Measurements from ENCODE around the gene STAG2. TPM values are rescaled to one million over a fixed set of nuclear protein-coding genes. Genes with fewer than 3 reads are reported as not detected.
"Not testable (repeated sequence)": the region's sequence is repeated elsewhere in the genome, so short reads cannot be mapped to it uniquely, and the experiment has no call there.

STAG2 gene
- total RNA-seq, 1 experiment from 2014 or later, result 2.8 TPM

DNA sequence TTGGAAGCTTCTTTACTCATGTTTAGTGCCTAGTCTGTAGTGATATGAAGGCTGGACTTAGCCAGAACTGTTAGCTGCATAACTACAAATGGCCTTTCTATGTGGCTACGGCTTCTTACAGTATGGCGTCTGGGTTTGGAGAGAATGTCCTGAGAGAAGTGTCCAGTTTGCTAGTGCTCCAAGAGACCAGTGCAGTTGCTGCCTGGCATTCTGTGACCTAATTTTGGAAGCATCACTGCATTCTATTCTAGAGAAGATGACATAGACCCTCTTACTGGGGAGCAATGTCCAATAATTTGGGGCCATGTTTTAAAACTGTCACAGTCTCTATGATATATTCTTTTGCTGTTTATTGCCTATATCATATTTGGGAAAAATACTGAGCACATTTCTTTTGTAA, 74.2 kb downstream of the STAG2 start:
- no peak for DNase-seq (ENCODE audit: low spot score)

DNA sequence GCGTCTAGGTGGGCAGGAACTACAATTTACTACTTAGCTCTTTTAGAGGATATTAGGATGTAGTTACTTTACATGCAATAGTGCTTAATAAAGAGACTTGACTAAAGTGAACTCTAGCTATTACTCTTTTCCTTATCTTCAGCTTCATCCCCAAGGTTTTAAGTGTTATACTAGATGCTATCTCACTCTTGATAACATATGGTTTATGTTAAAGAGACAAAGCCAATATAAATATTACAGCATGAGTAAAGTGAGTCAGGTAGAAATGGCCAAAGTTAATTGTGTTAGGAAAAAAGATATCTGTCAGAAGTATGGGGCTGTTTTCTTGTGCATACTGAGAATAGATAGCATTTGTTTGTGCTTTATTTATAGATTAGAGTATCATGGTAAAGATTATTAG, 80.5 kb downstream of the STAG2 start:
- DNase-seq (ENCODE audit: low spot score), result no peak

DNA sequence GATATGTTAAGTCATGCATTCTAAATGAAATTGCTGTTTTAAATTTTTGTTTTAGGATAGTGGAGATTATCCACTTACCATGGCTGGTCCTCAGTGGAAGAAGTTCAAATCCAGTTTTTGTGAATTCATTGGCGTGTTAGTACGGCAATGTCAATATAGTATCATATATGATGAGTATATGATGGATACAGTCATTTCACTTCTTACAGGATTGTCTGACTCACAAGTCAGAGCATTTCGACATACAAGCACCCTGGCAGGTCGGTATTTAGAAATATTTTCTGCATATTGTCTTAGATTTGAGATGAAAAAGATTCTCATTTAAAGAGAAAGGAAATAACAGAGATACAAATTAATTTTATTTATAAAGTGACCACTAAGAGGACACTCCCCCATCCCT, 83.6 kb downstream of the STAG2 start:
- no peak for DNase-seq (ENCODE audit: low spot score)

DNA sequence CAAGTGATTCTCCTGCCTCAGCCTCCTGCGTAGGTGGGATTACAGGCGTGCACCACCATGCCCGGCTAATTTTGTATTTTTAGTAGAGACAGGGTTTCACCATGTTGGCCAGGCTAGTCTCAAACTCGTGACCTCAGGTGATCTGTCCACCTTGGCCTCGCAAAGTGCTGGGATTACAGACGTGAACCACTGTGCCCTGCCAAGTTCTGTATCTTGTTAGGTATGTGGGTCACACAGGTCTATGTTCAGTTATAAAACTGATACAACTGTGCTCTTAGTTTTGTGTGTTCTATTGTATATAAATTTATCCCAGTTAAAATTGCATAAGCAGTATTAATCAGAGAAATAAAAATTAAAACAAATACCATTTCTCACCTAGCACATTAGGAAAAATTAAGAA, 122.9 kb downstream of the STAG2 start:
- DNase-seq (ENCODE audit: low spot score), result not testable (repeated sequence)

DNA sequence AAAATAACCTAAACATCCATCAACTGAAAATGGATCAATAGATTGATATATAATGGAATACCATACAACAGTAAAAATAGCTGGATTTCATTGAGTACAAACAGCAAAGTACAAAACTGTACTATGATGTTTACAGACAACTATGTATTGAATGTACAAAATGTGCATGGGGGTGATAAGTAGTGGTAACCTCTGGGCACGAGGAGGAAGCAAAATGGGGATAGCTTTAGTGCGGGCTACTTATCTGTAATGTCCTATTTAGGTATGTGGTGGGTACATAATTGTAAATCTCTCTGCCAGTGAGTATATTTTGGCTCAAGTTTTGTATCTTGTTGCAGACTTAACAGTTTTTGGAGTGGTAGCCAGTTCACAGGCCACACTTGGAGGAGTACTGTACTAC, 123.6 kb downstream of the STAG2 start:
- DNase-seq (ENCODE audit: low spot score), result no peak

DNA sequence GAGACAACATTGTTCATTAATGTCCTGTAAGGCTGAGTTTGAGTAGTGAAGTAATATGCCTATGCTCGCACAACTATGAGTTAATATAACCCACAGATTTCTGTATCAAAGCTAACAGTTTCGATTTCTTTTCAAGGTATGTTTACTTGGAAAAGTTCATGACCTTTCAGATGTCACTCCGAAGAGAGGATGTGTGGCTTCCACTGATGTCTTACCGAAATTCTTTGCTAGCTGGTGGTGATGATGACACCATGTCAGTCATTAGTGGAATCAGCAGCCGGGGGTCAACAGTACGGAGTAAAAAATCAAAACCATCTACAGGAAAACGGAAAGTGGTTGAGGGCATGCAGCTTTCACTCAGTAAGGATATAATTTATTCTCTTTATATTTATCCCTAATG, 124.9 kb downstream of the STAG2 start:
- DNase-seq (ENCODE audit: low spot score), result no peak

DNA sequence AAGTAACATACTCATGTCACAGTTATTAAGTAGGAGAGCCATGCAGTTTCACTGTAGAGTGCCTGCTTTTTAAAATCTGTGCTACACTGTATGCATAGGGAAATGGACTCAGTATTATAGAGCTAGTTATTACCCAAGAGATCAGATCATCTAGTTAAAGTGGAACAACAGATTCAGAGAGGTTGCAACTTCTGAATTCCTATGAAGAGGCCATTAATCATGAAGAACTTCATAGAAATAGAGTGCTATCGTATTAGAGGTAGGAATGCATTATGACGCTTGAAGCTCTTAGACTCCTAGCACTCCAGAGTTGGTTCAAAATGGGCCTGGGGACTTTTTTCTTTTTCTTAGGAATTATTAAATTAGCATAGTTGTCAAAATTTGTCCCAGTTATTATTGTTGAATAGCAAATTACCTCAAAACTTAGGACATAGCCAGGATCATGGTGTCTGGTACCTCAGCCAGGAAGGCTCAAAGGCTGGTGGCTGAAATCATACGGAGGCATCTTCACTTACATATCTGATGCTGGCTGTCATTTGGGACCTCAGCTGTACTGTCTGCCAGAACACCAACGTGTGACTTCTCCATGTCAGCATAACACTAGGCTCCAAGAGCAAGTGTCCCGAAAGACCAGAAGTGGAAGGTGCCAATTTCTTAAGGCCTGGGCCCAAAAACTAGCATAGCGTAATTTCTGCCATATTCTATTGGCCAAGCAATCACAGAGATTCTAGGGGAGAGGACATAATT, 125.7 kb downstream of the STAG2 start:
- DNase-seq (ENCODE audit: low spot score), result no peak

- DNase-seq (ENCODE audit: low spot score), result no peak
Observed at GRCh38 chrX:124093222-124093621, 131.7 kb downstream of the STAG2 start.

- DNase-seq (ENCODE audit: low spot score), result no peak
Observed at GRCh38 chrX:124097116-124097515, 135.6 kb downstream of the STAG2 start.

DNA sequence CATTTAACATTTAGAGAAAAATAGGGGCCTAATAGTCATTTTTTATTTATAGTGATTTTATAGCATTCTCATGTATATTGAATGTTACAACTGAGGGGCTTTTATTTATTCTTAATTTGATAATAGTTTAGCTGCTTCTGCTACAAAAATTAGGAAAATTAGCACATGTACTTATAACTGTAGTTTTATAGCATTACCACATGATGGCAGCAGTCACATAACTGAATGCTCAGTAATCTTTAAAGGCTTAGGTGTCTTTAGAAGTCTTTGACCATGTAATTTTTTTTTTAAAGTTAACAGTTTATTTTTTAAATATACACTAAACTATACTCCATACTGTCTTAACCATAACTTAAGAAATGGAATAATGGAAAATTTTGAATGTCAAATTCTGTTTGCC, 136.6 kb downstream of the STAG2 start:
- DNase-seq (ENCODE audit: low spot score), result peak; percentile 31

GRCh38 chrX:124103966-124104365, 142.5 kb downstream of the STAG2 start:
- DNase-seq (ENCODE audit: low spot score), result no peak

DNA sequence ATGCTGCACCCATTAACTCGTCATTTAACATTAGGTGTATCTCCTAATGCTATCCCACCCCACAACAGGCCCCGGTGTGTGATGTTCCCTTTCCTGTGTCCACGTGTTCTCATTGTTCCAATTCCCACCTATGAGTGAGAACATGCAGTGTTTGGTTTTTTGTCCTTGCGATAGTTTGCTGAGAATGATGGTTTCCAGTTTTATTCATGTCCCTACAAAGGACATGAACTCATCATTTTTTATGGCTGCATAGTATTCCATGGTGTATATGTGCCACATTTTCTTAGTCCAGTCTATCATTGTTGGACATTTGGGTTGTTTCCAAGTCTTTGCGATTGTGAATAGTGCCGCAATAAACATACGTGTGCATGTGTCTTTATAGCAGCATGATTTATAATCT, 143.0 kb downstream of the STAG2 start:
- DNase-seq (ENCODE audit: low spot score), result not testable (repeated sequence)

- DNase-seq (ENCODE audit: low spot score), result no peak
Observed at GRCh38 chrX:124113621-124114600, 152.4 kb downstream of the STAG2 start.

DNA sequence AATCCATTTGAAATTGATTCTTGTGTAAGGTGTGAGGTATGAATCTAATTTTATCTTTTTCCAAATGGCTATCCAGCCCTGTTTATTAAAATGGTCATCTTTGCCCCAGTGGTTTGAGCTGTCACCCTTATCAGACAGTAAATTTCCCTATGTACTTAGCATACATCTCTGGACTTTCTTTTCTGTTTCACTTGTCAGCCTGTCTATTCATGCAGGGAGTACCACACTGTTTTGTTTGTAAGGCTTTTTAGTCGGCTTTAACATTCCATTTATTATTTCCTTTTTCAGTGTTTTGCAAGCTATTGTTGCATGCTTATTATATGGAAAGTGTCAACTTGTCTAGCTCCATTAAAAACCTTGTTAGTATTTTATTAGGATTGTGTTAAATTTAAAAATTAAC, 155.8 kb downstream of the STAG2 start:
- DNase-seq (ENCODE audit: low spot score), result no peak

GRCh38 chrX:124125471-124125870, 164.0 kb downstream of the STAG2 start:
- DNase-seq (ENCODE audit: low spot score), result no peak

DNA sequence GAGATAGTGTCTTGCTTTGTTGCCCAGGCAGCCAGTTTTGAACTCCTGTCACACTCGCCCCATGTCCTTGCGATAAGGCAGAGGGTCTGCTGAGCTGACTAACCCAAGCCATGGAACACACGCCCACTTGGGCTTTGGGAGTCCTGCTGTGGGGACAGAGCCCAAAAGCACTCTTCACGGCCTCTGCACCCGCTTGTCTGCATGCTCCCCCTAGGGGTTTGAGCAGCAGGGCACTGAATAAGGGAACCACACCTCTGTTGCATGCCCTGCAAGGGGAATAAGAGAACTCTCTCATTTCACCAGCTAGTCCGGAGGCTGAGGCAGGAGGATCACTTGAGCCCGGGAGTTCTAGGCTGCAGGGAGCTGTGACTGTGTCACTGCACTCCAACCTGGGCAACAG, 166.0 kb downstream of the STAG2 start:
- DNase-seq (ENCODE audit: low spot score), result no peak

- not testable (repeated sequence) for DNase-seq (ENCODE audit: low spot score)
Observed at GRCh38 chrX:124132437-124132836, 170.9 kb downstream of the STAG2 start.

- DNase-seq (ENCODE audit: low spot score), result no peak
Observed at GRCh38 chrX:124145749-124146148, 184.2 kb downstream of the STAG2 start.

GRCh38 chrX:124151195-124151594, 189.7 kb downstream of the STAG2 start:
- no peak for DNase-seq (ENCODE audit: low spot score)

Data from H4 (cell line).